Limb (tissue), 2 donors: ENCODE results near the gene FBXO15.

Experiments used
- DNase-seq, 2 donors: peaks; one replicate each; pipeline ENCODE4 v3.0.0-alpha.2; 2016; ENCODE audit errors: extremely low spot score in 2 of 2

FBXO15 gene

DNA sequence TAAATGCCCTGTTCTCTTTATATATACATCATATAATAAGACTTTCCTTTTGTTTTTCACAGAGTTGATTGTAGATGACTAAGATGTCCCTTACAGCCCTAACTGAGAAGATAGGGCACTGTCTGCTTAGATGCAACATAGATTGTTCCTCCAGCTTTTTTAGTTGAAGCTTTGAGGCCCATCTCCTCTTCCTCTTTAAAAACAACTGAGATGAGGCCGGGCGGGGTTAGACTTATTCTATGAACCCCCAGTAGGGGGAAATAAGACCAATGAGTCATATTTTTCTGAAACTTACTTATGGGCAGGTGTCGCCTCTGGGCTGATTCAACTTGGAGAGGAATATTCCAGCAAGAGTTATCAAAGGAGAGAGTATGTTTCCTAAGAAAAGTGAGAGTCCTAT lies 84.6 kb downstream of the FBXO15 start:
- DNase-seq, result no peak

DNA sequence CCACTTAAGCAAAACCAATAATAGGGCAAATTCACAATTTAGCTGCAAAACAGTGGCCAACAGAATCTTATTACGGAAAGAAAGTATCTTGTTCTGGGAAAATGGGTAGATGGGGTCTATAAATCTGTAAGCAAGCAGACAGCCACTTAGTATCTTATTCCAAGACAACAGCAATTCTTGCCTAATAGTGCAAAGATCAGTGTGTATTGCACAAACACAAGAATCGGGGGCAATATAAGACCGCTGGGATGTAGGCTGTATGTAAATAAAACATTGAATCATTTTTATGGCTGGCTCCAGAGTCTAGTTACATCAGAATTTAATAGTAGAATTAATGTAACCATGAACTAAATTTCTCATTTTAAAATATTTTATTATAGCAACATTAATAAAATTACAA lies 85.6 kb downstream of the FBXO15 start:
- DNase-seq, result no peak

- DNase-seq, result no peak
These were observed 87.1 kb downstream of the FBXO15 start for GRCh38 chr18:74060579-74060978.

- DNase-seq, result no peak
These were observed 96.8 kb downstream of the FBXO15 start for GRCh38 chr18:74050807-74051206.

- DNase-seq, result no peak
These were observed 106.9 kb downstream of the FBXO15 start for GRCh38 chr18:74040459-74041332.

- DNase-seq, result no peak
These were observed 107.6 kb downstream of the FBXO15 start for GRCh38 chr18:74040008-74040407.

- no peak for DNase-seq
These were observed 118.5 kb downstream of the FBXO15 start for GRCh38 chr18:74029161-74029560.
